Neural cell (in vitro differentiated cells): ENCODE data around the gene PPL. TPM values are rescaled to one million over a fixed set of nuclear protein-coding genes. Genes with fewer than 3 reads are reported as not detected.

Experiments used
- H2AFZ ChIP-seq: fragments of 200-600, 300-800 bp; sonication (generic), shearing (Covaris generic); 2 replicates; pipeline ENCODE4 v1.6.0; 2014; ENCODE audit warnings: low read depth, mild to moderate bottlenecking, antibody characterized with exemption, low read length, moderate library complexity
- H3F3A ChIP-seq: fragments of 200-600 bp; shearing (Covaris generic); 2 replicates; pipeline ENCODE4 v1.6.1; 2016; ENCODE audit warnings: mild to moderate bottlenecking, moderate library complexity, mixed read lengths, antibody characterized with exemption, low read length; ENCODE audit not compliant: insufficient read depth, poor library complexity, severe bottlenecking
- H3K27ac ChIP-seq: fragments of 200-600, 300-800 bp; sonication (generic), shearing (Covaris generic); 2 replicates; pipeline ENCODE4 v1.5.1; 2014; ENCODE audit warnings: mild to moderate bottlenecking, low read length, moderate library complexity
- H3K27me3 ChIP-seq: fragments of 300-800, 200-600 bp; sonication (generic), shearing (Covaris generic); 2 replicates; pipeline ENCODE4 v1.6.0; 2014; ENCODE audit warnings: mild to moderate bottlenecking, low read depth, low read length, moderate library complexity; ENCODE audit not compliant: insufficient read depth
- H3K36me3 ChIP-seq: fragments of 300-800, 200-600 bp; sonication (generic), shearing (Covaris generic); 2 replicates; pipeline ENCODE4 v1.5.1; 2014; ENCODE audit warnings: mild to moderate bottlenecking, antibody characterized with exemption, low read length, moderate library complexity; ENCODE audit not compliant: insufficient read depth
- H3K4me2 ChIP-seq: fragments of 300-800, 200-600 bp; sonication (generic), shearing (Covaris generic); 2 replicates; pipeline ENCODE4 v1.6.0; 2014; ENCODE audit warnings: mild to moderate bottlenecking, low read length
- H3K4me3 ChIP-seq: fragments of 300-800, 200-600 bp; sonication (generic), shearing (Covaris generic); 2 replicates; pipeline ENCODE4 v1.5.1; 2014; ENCODE audit warnings: mild to moderate bottlenecking, low read length, moderate library complexity
- H3K79me2 ChIP-seq: fragments of 200-600 bp; shearing (Covaris generic); replicated peaks from 2 replicates; pipeline ENCODE4 v1.6.0; 2014; ENCODE audit warnings: mild to moderate bottlenecking, low read length, moderate library complexity; ENCODE audit not compliant: insufficient read depth
- H3K9ac ChIP-seq: fragments of 300-800, 200-600 bp; sonication (generic), shearing (Covaris generic); 2 replicates; pipeline ENCODE4 v1.6.1; 2016; ENCODE audit warnings: mild to moderate bottlenecking, low read length, mixed read lengths
- H3K9me2 ChIP-seq: fragments of 200-600 bp; shearing (Covaris generic); 2 replicates; pipeline ENCODE4 v1.6.1; 2016; ENCODE audit warnings: mild to moderate bottlenecking, low read length, mixed read lengths; ENCODE audit not compliant: insufficient read depth
- H3K9me3 ChIP-seq: fragments of 200-600, 300-800 bp; sonication (generic), shearing (Covaris generic); 2 replicates; pipeline ENCODE4 v1.6.1; 2016; ENCODE audit warnings: mild to moderate bottlenecking, mixed run types, low read length, moderate library complexity, mixed read lengths
- H4K20me1 ChIP-seq: fragments of 200-600 bp; shearing (Covaris generic); 2 replicates; pipeline ENCODE4 v1.6.1; 2016; ENCODE audit warnings: mild to moderate bottlenecking, mixed run types; ENCODE audit not compliant: insufficient read depth
- CTCF ChIP-seq: fragments of 450-650 bp; IDR thresholded peaks from 2 replicates; pipeline ENCODE4 v1.5.1; 2014; ENCODE audit warnings: antibody characterized with exemption, mild to moderate bottlenecking, moderate library complexity; ENCODE audit not compliant: poor library complexity, severe bottlenecking
- EP300 ChIP-seq: fragments of 450-650 bp; conservative IDR thresholded peaks from 2 replicates; pipeline ENCODE4 v1.6.1; 2014; ENCODE audit warnings: antibody characterized with exemption, mild to moderate bottlenecking, moderate library complexity; ENCODE audit not compliant: poor library complexity, severe bottlenecking
- EZH2 ChIP-seq: fragments of 200-600, 300-800 bp; shearing (Covaris generic), sonication (generic); IDR thresholded peaks from 2 replicates; pipeline ENCODE4 v1.6.1; 2014; ENCODE audit warnings: antibody characterized with exemption, low read length, borderline replicate concordance, mild to moderate bottlenecking; ENCODE audit not compliant: insufficient read depth, poor library complexity, severe bottlenecking
- MXI1 ChIP-seq: fragments of 450-650 bp; conservative IDR thresholded peaks from 2 replicates; pipeline ENCODE4 v1.6.1; 2014; ENCODE audit warnings: antibody characterized with exemption, mild to moderate bottlenecking; ENCODE audit not compliant: poor library complexity, severe bottlenecking
- POLR2AphosphoS5 ChIP-seq: IDR thresholded peaks from 2 replicates; pipeline ENCODE4 v1.6.1; 2012
- RAD21 ChIP-seq: fragments of 450-650 bp; conservative IDR thresholded peaks from 2 replicates; pipeline ENCODE4 v1.6.1; 2014; ENCODE audit warnings: antibody characterized with exemption, mild to moderate bottlenecking, moderate library complexity
- REST ChIP-seq: IDR thresholded peaks from 2 replicates; pipeline ENCODE4 v1.6.1; 2012; ENCODE audit warnings: borderline replicate concordance
- SMC3 ChIP-seq: fragments of 450-650 bp; conservative IDR thresholded peaks from 2 replicates; pipeline ENCODE4 v1.6.1; 2014; ENCODE audit warnings: antibody characterized with exemption, mild to moderate bottlenecking, moderate library complexity; ENCODE audit not compliant: poor library complexity
- TAF1 ChIP-seq: IDR thresholded peaks from 2 replicates; pipeline ENCODE4 v1.6.1; 2012; ENCODE audit warnings: low read depth
- polyA plus RNA-seq: library from polyadenylated mRNA; depleted of rRNA; stranded (reverse); fragments of >200 nt; gene quantifications from 2 replicates; pipeline ENCODE4 v1.2.3, GENCODE V29; 2014

PPL gene
- polyA plus RNA-seq, 1 donor from 2014 or later: 0.81 TPM

- Histone ChIP-seq H3K9ac (no peak overlapping the region), H3K27me3 (no peaks in the 10 kb centered on the region), H3K4me2 (no peak overlapping the region), H3K79me2 (no peaks in the 10 kb centered on the region), H4K20me1 (no peaks in the 10 kb centered on the region), H2AFZ (no peak overlapping the region), H3K9me3 (no peaks in the 10 kb centered on the region), H3K36me3 (no peaks in the 10 kb centered on the region), H3K9me2 (no peaks in the 10 kb centered on the region), H3K4me3 (no peak overlapping the region), H3F3A (no peaks in the 10 kb centered on the region), H3K27ac (no peak overlapping the region)
- no peak for TF ChIP-seq RAD21
- no peak for TF ChIP-seq SMC3
- no peak for TF ChIP-seq MXI1
- no peak for TF ChIP-seq REST
- no peak for TF ChIP-seq EP300
- TF ChIP-seq TAF1: no peak
- TF ChIP-seq POLR2AphosphoS5: no peak
- TF ChIP-seq CTCF: no peak
- TF ChIP-seq EZH2: no peak
These were observed 32.6 kb downstream of the PPL start for GRCh38 chr16:4904108-4904941.

- Histone ChIP-seq H3K4me2 (no peak overlapping the region), H3K27ac (no peak overlapping the region), H3K27me3 (no peaks in the 10 kb centered on the region), H3K9me2 (no peaks in the 10 kb centered on the region), H4K20me1 (no peaks in the 10 kb centered on the region), H2AFZ (no peak overlapping the region), H3K79me2 (no peaks in the 10 kb centered on the region), H3K9ac (no peak overlapping the region), H3F3A (no peaks in the 10 kb centered on the region), H3K36me3 (no peaks in the 10 kb centered on the region), H3K4me3 (no peak overlapping the region), H3K9me3 (peaks cover 3% of the 10 kb centered on the region)
- TF ChIP-seq SMC3: no peak
- no peak for TF ChIP-seq RAD21
- TF ChIP-seq REST: no peak
- TF ChIP-seq TAF1: no peak
- TF ChIP-seq MXI1: no peak
- no peak for TF ChIP-seq EZH2
- TF ChIP-seq POLR2AphosphoS5: no peak
- TF ChIP-seq CTCF: no peak
- TF ChIP-seq EP300: no peak
These were observed 34.9 kb downstream of the PPL start for GRCh38 chr16:4902038-4902437.
